Lower leg skin (tissue), 3 donors: Measurements from ENCODE around the gene PDLIM7.

Experiments
- CTCF ChIP-seq, 3 donors: fragments of 450-650 bp; IDR thresholded peaks; one replicate each; pipeline ENCODE4 v1.5.1; 2016; ENCODE audit warnings: antibody characterized with exemption in 3 of 3, mild to moderate bottlenecking in 3 of 3, moderate library complexity in 2 of 3
- POLR2A ChIP-seq, 2 donors: fragments of 450-650 bp; IDR thresholded peaks; one replicate each; pipeline ENCODE4 v1.6.1; 2016 to 2017; ENCODE audit warnings: antibody characterized with exemption in 2 of 2, mild to moderate bottlenecking in 1 of 2, moderate library complexity in 1 of 2

- TF ChIP-seq POLR2A (IDR thresholded peaks at IDR 0.05): no peak
- TF ChIP-seq CTCF (IDR thresholded peaks at IDR 0.05): no peak
Observed at GRCh38 chr5:177452688-177453638, 44.4 kb downstream of the PDLIM7 start.
